OCI-LY7 (cell line): Measurements from ENCODE around the gene TRIM69. TPM values are rescaled to one million over a fixed set of nuclear protein-coding genes. Genes with fewer than 3 reads are reported as not detected.
A peak's percentile ranks its signal among the peaks of the same experiment; 100 is the strongest.
"Not testable (repeated sequence)": the region's sequence is repeated elsewhere in the genome, so short reads cannot be mapped to it uniquely, and the experiment has no call there.

Experiments used
- BruUV-seq: library from RNA; stranded (reverse); fragments of 400-500 nt; replicated peaks from 2 replicates; lab custom pipeline; 2021; lab: Mats Ljungman, UMichigan
- CTCF ChIA-PET: fragments of 300-600 bp; sonication (Branson Sonifier 250); formaldehyde crosslinking; loops from one replicate; lab custom pipeline; 2022; ENCODE audit warnings: antibody characterized with exemption; ENCODE audit not compliant: unreplicated experiment; lab: Charles Lee
- POLR2A ChIA-PET: fragments of 300-600 bp; sonication (Branson Sonifier 250); formaldehyde crosslinking; loops from one replicate; lab custom pipeline; 2022; ENCODE audit warnings: antibody characterized with exemption; lab: Charles Lee
- DNase-seq: peaks from one replicate; pipeline ENCODE4 v3.0.0-alpha.2; 2015; ENCODE audit warnings: low spot score
- H2AFZ ChIP-seq: fragments of 200-600 bp; sonication (generic), shearing (Covaris generic); 2 replicates; pipeline ENCODE4 v1.6.1; 2014; ENCODE audit warnings: mild to moderate bottlenecking, antibody characterized with exemption, low read length, moderate library complexity
- H3K27ac ChIP-seq: fragments of 200-600 bp; sonication (generic); 2 replicates; pipeline ENCODE4 v1.5.1; 2014; ENCODE audit warnings: mixed run types, low read depth, mild to moderate bottlenecking, moderate library complexity, low read length, inconsistent platforms; ENCODE audit not compliant: poor library complexity, severe bottlenecking
- H3K36me3 ChIP-seq: fragments of 200-600 bp; sonication (generic); 2 replicates; pipeline ENCODE4 v1.6.1; 2014; ENCODE audit warnings: mild to moderate bottlenecking, antibody characterized with exemption, low read length, moderate library complexity, mixed read lengths; ENCODE audit not compliant: insufficient read depth
- H3K4me1 ChIP-seq: fragments of 200-600 bp; sonication (generic); 2 replicates; pipeline ENCODE4 v1.5.1; 2014; ENCODE audit warnings: mild to moderate bottlenecking, low read length; ENCODE audit not compliant: insufficient read depth, poor library complexity, severe bottlenecking
- H3K4me2 ChIP-seq: fragments of 200-600 bp; sonication (generic); 2 replicates; pipeline ENCODE4 v1.6.1; 2014; ENCODE audit warnings: mild to moderate bottlenecking, low read length
- H3K4me3 ChIP-seq: fragments of 200-600 bp; sonication (generic); 2 replicates; pipeline ENCODE4 v1.5.1; 2014; ENCODE audit warnings: mild to moderate bottlenecking, low read depth, low read length; ENCODE audit not compliant: poor library complexity, severe bottlenecking
- H3K79me2 ChIP-seq: fragments of 200-600 bp; sonication (generic); 2 replicates; pipeline ENCODE4 v1.6.1; 2016; ENCODE audit warnings: low read depth, mild to moderate bottlenecking, low read length, moderate library complexity, mixed read lengths; ENCODE audit not compliant: insufficient read depth
- H3K9me2 ChIP-seq: fragments of 200-600 bp; sonication (generic); 2 replicates; pipeline ENCODE4 v1.6.1; 2016; ENCODE audit warnings: mild to moderate bottlenecking, low read length, mixed read lengths; ENCODE audit not compliant: insufficient read depth
- H3K9me3 ChIP-seq: fragments of 200-600 bp; sonication (generic); 2 replicates; pipeline ENCODE4 v1.6.1; 2014; ENCODE audit warnings: mild to moderate bottlenecking, mixed run types, low read length, mixed read lengths
- H4K20me1 ChIP-seq: fragments of 200-600 bp; sonication (generic); 2 replicates; pipeline ENCODE4 v1.6.1; 2014; ENCODE audit warnings: mild to moderate bottlenecking, antibody characterized with exemption, low read length, moderate library complexity, mixed read lengths; ENCODE audit not compliant: insufficient read depth
- EZH2phosphoT487 ChIP-seq: fragments of 200-600 bp; sonication (generic); IDR thresholded peaks from 2 replicates; pipeline ENCODE4 v1.6.1; 2018; ENCODE audit warnings: low read depth, borderline replicate concordance, mild to moderate bottlenecking, mixed run types, antibody characterized with exemption, low read length, moderate library complexity, mixed read lengths
- intact Hi-C: fragments of 100-400 bp; cut with micrococcal nuclease; formaldehyde crosslinking; loops from one replicate; pipeline ENCODE4 v1.10.0; 2022; ENCODE audit not compliant: unreplicated experiment
- total RNA-seq, 2 experiments: library from RNA; depleted of rRNA in 1 of 2; stranded (reverse); fragments of >200 nt in 1 of 2; shearing (Covaris generic) in 1 of 2; gene quantifications; 2 replicates each; pipeline ENCODE4 v1.2.3, GENCODE V29; 2014 to 2022
- TF ChIP-seq, protein P1 (sequence below): fragments of 200-600 bp; sonication (generic); conservative IDR thresholded peaks from 2 replicates; pipeline ENCODE4 v1.5.1; 2014; ENCODE audit warnings: mild to moderate bottlenecking, antibody characterized with exemption, low read length, moderate library complexity, mixed read lengths

The TRIM69 gene
- total RNA-seq, 2 experiments from 2014 or later: 16.3 to 33.7 TPM

DNA sequence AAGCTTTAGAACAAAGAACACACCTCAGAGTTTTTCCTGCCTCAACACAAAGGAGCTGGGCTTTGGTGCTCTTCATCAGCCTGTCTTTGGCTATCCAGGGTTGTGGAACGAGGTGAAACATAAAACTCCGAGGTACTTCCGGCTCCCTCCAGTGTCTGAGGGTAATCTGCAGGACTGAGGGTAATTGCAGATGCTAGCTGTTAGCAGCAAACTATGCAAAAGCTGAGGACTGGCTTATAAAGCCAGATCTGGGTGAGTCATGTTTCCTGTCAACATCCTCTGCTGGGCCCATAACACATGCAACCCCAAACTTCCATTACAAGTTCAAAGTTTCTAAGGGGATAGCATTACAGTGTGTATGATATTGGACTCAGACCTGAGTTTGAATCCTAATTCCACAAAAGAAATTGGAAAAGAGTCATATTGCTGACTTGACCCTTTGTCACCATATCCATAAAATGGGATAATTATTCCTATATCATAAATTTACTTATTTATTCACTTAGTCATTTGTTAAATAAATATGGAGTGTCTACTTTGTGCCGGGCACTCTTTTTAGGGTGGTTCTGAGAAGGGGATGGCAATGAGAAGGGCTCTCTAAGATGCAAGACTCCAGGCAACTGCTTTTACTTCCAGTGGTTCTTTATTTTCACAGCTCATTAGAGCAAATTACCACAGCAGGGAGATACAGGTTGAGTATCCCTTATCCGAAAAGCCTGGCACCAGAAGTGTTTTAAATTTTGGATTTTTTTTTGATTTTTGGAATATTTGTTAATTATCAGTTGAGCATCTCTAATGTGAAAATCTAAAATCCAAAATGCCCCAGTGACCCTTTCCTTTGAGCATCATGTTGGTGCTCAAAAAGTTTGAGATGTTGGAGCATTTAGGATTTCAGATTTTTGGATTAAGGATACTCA, 9.5 kb upstream of the TRIM69 start:
- intact Hi-C loops: loop anchor here (5.0 kb wide), 1 partner anchor 675 kb away; a partner anchor contains a TSS
- TF ChIP-seq EZH2phosphoT487: no peak
- TF ChIP-seq, protein P1, sequence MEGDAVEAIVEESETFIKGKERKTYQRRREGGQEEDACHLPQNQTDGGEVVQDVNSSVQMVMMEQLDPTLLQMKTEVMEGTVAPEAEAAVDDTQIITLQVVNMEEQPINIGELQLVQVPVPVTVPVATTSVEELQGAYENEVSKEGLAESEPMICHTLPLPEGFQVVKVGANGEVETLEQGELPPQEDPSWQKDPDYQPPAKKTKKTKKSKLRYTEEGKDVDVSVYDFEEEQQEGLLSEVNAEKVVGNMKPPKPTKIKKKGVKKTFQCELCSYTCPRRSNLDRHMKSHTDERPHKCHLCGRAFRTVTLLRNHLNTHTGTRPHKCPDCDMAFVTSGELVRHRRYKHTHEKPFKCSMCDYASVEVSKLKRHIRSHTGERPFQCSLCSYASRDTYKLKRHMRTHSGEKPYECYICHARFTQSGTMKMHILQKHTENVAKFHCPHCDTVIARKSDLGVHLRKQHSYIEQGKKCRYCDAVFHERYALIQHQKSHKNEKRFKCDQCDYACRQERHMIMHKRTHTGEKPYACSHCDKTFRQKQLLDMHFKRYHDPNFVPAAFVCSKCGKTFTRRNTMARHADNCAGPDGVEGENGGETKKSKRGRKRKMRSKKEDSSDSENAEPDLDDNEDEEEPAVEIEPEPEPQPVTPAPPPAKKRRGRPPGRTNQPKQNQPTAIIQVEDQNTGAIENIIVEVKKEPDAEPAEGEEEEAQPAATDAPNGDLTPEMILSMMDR: no peak
- Histone ChIP-seq H3K36me3 (no peaks in the 10 kb centered on the region), H3K4me1 (peaks cover 69% of the 10 kb centered on the region), H2AFZ (peak overlapping the region; percentile 20; the same call in 1 of the 2 replicates), H3K27ac (peak overlapping the region; percentile 90), H3K9me2 (no peaks in the 10 kb centered on the region), H3K4me3 (peak overlapping the region; percentile 60), H3K9me3 (no peaks in the 10 kb centered on the region; the same call in 1 of the 2 replicates), H4K20me1 (no peaks in the 10 kb centered on the region), H3K4me2 (peak overlapping the region; percentile 91), H3K79me2 (peaks cover 13% of the 10 kb centered on the region; the same call in 1 of the 2 replicates)
- ChIA-PET POLR2A (interaction anchor here (1.0 to 7.3 kb wide), 5 partner anchors 10 to 138 kb away, joined by 3 to 116 read pairs (median 7); partner anchors contain the start of genes B2M, PATL2, SPG11 and TRIM69), CTCF (interaction anchor here (0.7 to 1.0 kb wide), 2 partner anchors 60 to 63 kb away, joined by 3 to 4 read pairs; partner anchors contain the start of gene SPG11)
- no TSS peak for BruUV-seq
- peak; percentile 95 for DNase-seq

DNA sequence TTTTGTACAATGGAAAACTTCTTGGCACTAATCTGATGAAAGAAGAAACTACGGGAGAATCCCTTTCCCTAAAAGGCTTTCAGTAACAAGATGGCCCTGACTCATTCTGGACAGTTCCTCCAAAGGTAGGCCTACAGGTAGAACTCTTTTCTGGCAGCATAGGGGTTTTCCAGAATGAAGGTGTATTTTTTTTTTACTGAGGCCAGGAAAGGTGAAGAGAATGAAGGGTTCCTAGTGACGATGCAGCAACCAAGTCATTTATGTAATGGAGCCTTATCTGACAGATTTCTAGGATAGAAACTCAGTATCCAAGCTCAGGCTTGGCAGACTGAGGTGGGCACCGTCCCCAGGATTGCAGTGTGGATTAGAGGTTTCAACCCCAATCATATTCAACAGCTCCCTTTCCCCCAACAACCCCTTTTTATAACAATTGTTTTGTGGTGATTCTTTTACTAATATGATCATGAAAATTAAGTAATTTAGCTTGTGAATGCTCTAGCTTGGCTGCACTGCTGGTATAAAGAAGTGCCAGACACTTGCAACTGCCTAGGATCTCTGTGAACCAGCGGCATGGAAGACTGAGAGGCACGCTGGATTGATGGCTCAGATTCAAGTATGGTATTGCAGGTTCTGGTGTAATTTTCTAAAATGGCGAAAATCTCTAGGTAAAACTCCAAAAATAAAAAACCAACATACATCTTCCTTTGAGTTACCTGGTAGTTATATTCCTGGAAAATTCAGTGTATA, 8.7 kb upstream of the TRIM69 start:
- H3K79me2 ChIP-seq: peaks cover 13% of the 10 kb centered on the region; the same call in 1 of the 2 replicates

DNA sequence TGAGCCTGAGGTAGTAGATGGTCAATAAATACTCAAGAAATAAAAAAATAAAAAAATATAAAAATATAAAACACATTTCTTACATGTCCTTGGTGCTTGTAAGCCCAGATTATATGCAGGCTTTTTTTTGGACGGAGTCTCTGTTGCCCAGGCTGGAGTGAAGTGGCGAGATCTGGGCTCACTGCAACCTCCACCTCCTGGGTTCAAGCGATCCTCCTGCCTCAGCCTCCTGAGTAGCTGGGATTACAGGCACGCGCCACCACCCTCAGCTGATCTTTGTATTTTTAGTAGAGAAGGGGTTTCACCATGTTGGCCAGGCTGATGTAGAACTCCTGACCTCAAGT, 8.1 kb upstream of the TRIM69 start:
- ChIA-PET CTCF (interaction anchor here (1.0 to 1.3 kb wide), 2 partner anchors 9 to 10 kb away, joined by 3 read pairs; no protein-coding TSS in a partner anchor), POLR2A (interaction anchor here (0.7 to 7.3 kb wide), 10 partner anchors 8 to 691 kb away, joined by 3 to 116 read pairs (median 6); partner anchors contain the start of genes B2M, PATL2, SPG11 and TRIM69)
- intact Hi-C loops: loop anchor here (2.0 to 5.0 kb wide), 2 partner anchors 65 to 674 kb away; partner anchors contain the start of gene SPG11
- H3K9me2 ChIP-seq, BruUV-seq, H4K20me1 ChIP-seq, H3K36me3 ChIP-seq, DNase-seq, H3K9me3 ChIP-seq: not testable (repeated sequence)
- peak overlapping the region; percentile 90 for H3K27ac ChIP-seq
- H2AFZ ChIP-seq: peak overlapping the region; percentile 60; the same call in 1 of the 2 replicates
- peaks cover 62% of the 10 kb centered on the region for H3K4me1 ChIP-seq
- H3K79me2 ChIP-seq: peaks cover 13% of the 10 kb centered on the region; the same call in 1 of the 2 replicates
- peak overlapping the region; percentile 81 for H3K4me3 ChIP-seq
- H3K4me2 ChIP-seq: peak overlapping the region; percentile 91

More for the DNA sequence above, 8.7 kb upstream of the TRIM69 start:
- Histone ChIP-seq H3K9me3 (no peaks in the 10 kb centered on the region; the same call in 1 of the 2 replicates), H3K4me1 (peaks cover 63% of the 10 kb centered on the region), H3K36me3 (peaks cover 8% of the 10 kb centered on the region; the same call in 1 of the 2 replicates), H3K27ac (peak overlapping the region; percentile 90), H4K20me1 (no peaks in the 10 kb centered on the region), H3K9me2 (no peaks in the 10 kb centered on the region), H3K4me2 (peak overlapping the region; percentile 91), H2AFZ (no peak overlapping the region), H3K4me3 (no peak overlapping the region)
- POLR2A ChIA-PET: interaction anchor here (0.7 to 7.3 kb wide), 6 partner anchors 9 to 692 kb away, joined by 3 to 116 read pairs (median 5); partner anchors contain the start of genes B2M, PATL2, SPG11 and TRIM69
- no TSS peak for BruUV-seq
- intact Hi-C loops: loop anchor here (2.0 to 5.0 kb wide), 2 partner anchors 65 to 675 kb away; partner anchors contain the start of gene SPG11
- DNase-seq: no peak
- TF ChIP-seq EZH2phosphoT487: no peak
- TF ChIP-seq, protein P1: no peak
- CTCF ChIA-PET: interaction anchor here (1.3 kb wide), 1 partner anchor 11 kb away, joined by 3 read pairs; no protein-coding TSS in a partner anchor
